ENCODE data around the gene SCG3. TPM values are rescaled to one million over a fixed set of nuclear protein-coding genes. Genes with fewer than 3 reads are reported as not detected.

The SCG3 gene
- total and polyA plus RNA-seq, 2 of the 13 experiments (the other 11 are each of a cell fraction or from before 2014, with no cell fraction given) = not detected

- no peak for TF ChIP-seq ZNF333 (CRISPR knock-in tag; IDR thresholded peaks at IDR 0.05; ENCODE audit: borderline replicate concordance)
- TF ChIP-seq MYNN (CRISPR knock-in tag; IDR thresholded peaks at IDR 0.05; ENCODE audit: low read depth) = no peak
- no peak for TF ChIP-seq ELF4 (CRISPR knock-in tag; IDR thresholded peaks at IDR 0.05; ENCODE audit: borderline replicate concordance)
- TF ChIP-seq NFAT5 (CRISPR knock-in tag; IDR thresholded peaks at IDR 0.05) = no peak
- TF ChIP-seq ZNF414 (CRISPR knock-in tag; IDR thresholded peaks at IDR 0.05) = no peak
- TF ChIP-seq MIER3 (CRISPR knock-in tag; IDR thresholded peaks at IDR 0.05; ENCODE audit: borderline replicate concordance) = no peak
- TF ChIP-seq DR1 (CRISPR knock-in tag; IDR thresholded peaks at IDR 0.05) = no peak
- TF ChIP-seq ZNF563 (CRISPR knock-in tag; IDR thresholded peaks at IDR 0.05) = no peak
- TF ChIP-seq KAT8 (CRISPR knock-in tag; IDR thresholded peaks at IDR 0.05) = no peak
- no peak for TF ChIP-seq NFIB (CRISPR knock-in tag; IDR thresholded peaks at IDR 0.05; ENCODE audit: borderline replicate concordance)
- no peak for TF ChIP-seq KMT2B (CRISPR knock-in tag; IDR thresholded peaks at IDR 0.05)
- TF ChIP-seq LRRFIP1 (CRISPR knock-in tag; conservative IDR thresholded peaks at IDR 0.05) = no peak
- TF ChIP-seq JARID2 (CRISPR knock-in tag; IDR thresholded peaks at IDR 0.05; ENCODE audit: insufficient replicate concordance) = no peak
- no peak for TF ChIP-seq ZNF619 (CRISPR knock-in tag; IDR thresholded peaks at IDR 0.05)
- ATAC-seq = no peak
Observed at GRCh38 chr15:51736069-51736468, 54.8 kb downstream of the SCG3 start.

More at GRCh38 chr15:51736069-51736468, 54.8 kb downstream of the SCG3 start:
- in situ Hi-C loops (cut with HindIII; ENCODE audit: extremely low pct_ligation_motif_present, low pct_unique_long_range_greater_than_20kb) = no loop called here
- FAIRE-seq (no peak), DNase-seq (ENCODE audit: low spot score) (no peak)
- H3K4me2 ChIP-seq (ENCODE audit: low read depth, low read length) = no peak overlapping the region
- CTCF ChIA-PET (ENCODE audit: low intra/inter-chr PET ratio, low total read pairs) = no interaction called here
- no TSS peak for BruUV-seq (replicated peaks)
- no peak overlapping the region for H3K4me3 ChIP-seq (replicated peaks in 1 of 3; ENCODE audit: insufficient read depth in 1 of 3, low read depth in 2 of 3, low read length in 3 of 3)
- no peaks in the 10 kb centered on the region for H3K36me3 ChIP-seq (replicated peaks in 1 of 2; ENCODE audit: control insufficient read depth in 1 of 2, insufficient read depth in 2 of 2, low read length in 2 of 2)
- H3K9me3 ChIP-seq (ENCODE audit: low read length) = no peaks in the 10 kb centered on the region
- no peaks in the 10 kb centered on the region for H3K79me2 ChIP-seq (ENCODE audit: insufficient read depth, low read length)
- H3K9ac ChIP-seq (ENCODE audit: insufficient read depth, low read depth, low read length) = no peak overlapping the region
- peaks cover 0 to 43% of the 10 kb centered on the region in 2 experiments; a peak in 3 of 5 replicates for H3K27me3 ChIP-seq (ENCODE audit: control insufficient read depth in 1 of 2, insufficient read depth in 2 of 2, low read length in 2 of 2)
- POLR2A ChIA-PET = no interaction called here
- no peaks in the 10 kb centered on the region for H4K20me1 ChIP-seq (ENCODE audit: insufficient read depth, low read length)
- no peaks in the 10 kb centered on the region for H3K4me1 ChIP-seq (ENCODE audit: insufficient read depth, low read length)
- H3K27ac ChIP-seq (ENCODE audit: extremely low read length, insufficient read depth, low read length) = no peak overlapping the region
- H2AFZ ChIP-seq (ENCODE audit: low read length) = no peak overlapping the region
- intact Hi-C loops (cut with micrococcal nuclease; ENCODE audit: unreplicated experiment) = no loop called here
- 42% methylated on average over 3 of the region's 3 CpGs for WGBS (ENCODE audit: low lambda C conversion rate)
